Measurements from ENCODE around the gene PPIL4.

Gene PPIL4

DNA sequence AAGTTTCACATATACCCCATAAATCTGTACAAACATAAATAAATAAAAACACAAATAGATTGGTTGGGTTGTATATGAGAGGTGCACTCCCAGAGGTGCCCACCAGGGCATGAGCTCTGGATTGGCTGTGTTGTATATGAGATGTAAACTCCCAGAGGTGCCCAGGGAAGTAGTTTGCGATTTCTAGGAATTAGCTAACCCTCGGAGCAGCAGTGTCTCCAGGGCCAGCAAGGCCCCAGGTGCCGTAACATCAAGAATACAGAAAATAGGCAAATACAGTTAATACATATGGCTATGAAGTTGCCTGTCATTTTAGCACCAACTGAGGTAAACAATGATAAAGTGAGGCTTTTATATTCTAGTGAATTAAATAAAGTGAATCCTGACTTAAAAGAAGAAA, 14.9 kb upstream of the PPIL4 start:
- H3K27ac ChIP-seq = no peak overlapping the region
- TF ChIP-seq, protein P1, sequence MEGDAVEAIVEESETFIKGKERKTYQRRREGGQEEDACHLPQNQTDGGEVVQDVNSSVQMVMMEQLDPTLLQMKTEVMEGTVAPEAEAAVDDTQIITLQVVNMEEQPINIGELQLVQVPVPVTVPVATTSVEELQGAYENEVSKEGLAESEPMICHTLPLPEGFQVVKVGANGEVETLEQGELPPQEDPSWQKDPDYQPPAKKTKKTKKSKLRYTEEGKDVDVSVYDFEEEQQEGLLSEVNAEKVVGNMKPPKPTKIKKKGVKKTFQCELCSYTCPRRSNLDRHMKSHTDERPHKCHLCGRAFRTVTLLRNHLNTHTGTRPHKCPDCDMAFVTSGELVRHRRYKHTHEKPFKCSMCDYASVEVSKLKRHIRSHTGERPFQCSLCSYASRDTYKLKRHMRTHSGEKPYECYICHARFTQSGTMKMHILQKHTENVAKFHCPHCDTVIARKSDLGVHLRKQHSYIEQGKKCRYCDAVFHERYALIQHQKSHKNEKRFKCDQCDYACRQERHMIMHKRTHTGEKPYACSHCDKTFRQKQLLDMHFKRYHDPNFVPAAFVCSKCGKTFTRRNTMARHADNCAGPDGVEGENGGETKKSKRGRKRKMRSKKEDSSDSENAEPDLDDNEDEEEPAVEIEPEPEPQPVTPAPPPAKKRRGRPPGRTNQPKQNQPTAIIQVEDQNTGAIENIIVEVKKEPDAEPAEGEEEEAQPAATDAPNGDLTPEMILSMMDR (conservative IDR thresholded peaks at IDR 0.05) = peak; percentile 54
- no peak for TF ChIP-seq ZFX (IDR thresholded peaks at IDR 0.05)

DNA sequence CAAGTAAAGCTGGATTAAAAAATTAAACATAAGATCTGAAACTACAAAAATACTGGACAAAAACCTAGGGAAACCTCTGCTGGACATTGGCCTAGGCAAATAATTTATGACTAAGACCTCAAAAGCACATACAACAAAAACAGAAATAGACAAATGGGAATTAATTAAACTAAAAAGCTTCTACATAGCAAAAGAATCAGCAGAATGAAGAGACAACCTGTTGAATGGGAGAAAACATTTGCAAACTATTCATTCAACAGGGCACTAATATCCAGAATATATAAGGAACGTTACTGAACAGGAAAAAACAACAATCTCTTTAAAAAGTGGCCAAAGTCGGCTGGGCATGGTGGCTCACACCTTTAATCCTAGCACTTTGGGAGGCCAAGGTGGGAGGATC, 13.5 kb upstream of the PPIL4 start:
- TF ChIP-seq, protein P1 (conservative IDR thresholded peaks at IDR 0.05) = no peak
- no peak overlapping the region for H3K27ac ChIP-seq

DNA sequence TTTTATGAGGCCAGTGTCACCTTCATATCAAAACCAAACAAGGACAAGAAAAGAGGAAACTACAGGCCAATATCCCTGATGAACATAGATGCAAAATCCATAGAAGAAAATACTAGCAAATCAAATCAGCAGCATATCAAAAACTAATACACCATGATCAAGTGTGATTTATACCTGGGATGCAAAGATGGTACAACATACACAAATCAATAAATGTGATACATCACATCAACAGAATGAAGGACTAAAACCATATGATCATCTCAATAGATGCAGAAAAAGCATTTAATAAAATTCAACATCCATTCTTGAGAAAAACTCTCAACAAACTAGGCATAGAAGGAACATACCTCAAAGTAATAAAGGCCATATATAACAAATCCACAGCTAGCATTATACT, 12.2 kb upstream of the PPIL4 start:
- H3K27ac ChIP-seq = no peak overlapping the region
- TF ChIP-seq, protein P1 (conservative IDR thresholded peaks at IDR 0.05) = no peak
- no peak for TF ChIP-seq ZFX (IDR thresholded peaks at IDR 0.05)

DNA sequence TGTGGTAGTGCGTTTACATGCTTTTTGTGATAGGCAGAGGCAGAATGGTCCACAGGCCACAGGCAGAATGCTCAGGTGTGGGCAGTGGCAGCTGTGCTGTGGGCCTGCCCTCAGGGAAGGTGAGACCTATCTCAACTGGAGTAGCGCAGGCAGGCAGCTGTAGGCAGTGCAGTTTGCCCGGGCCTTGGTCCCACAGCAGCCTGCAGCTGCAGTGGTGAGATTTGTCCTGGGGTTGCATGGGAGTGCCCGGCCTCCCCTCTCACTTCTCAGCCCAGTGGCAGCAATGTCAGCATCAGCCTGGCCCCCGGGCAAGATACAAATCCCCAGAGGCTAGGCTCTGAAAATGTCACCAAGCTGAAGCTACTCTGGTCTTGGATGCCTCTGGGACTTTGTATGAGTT, 6.1 kb upstream of the PPIL4 start:
- H3K27ac ChIP-seq = no peak overlapping the region
- TF ChIP-seq ZFX (IDR thresholded peaks at IDR 0.05) = no peak
- TF ChIP-seq, protein P1 (conservative IDR thresholded peaks at IDR 0.05) = no peak

GRCh38 chr6:149545258-149545753, 537 bp downstream of the PPIL4 start:
- TF ChIP-seq, protein P1 (conservative IDR thresholded peaks at IDR 0.05) = no peak
- TF ChIP-seq ZFX (IDR thresholded peaks at IDR 0.05) = no peak
- H3K27ac ChIP-seq = peak overlapping the region; percentile 82

GRCh38 chr6:149544646-149545257, 1.1 kb downstream of the PPIL4 start:
- TF ChIP-seq ZFX (IDR thresholded peaks at IDR 0.05) = no peak
- peak overlapping the region; percentile 82 for H3K27ac ChIP-seq

DNA sequence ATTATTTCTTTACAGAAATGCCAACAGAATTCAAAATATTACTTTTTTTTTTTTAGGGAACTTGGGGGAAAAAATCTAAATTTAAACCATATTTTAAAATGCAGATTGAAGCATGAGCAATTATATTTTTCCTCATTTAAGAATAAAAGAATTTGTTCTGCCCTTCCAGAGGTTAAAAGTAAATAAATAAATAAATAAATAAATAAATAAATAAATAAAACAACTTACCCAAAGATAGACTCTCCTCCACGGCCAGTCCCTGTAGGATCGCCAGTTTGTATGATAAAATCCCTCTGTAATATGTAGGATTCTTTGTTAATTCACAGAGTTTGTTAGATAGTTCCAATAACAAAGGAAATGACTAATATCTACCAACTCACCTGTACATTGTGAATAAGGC, 4.7 kb downstream of the PPIL4 start:
- TF ChIP-seq, protein P1 (conservative IDR thresholded peaks at IDR 0.05) = no peak
- no peak for TF ChIP-seq ZFX (IDR thresholded peaks at IDR 0.05)

GRCh38 chr6:149534742-149535141, 11.1 kb downstream of the PPIL4 start:
- no peak for TF ChIP-seq ZFX (IDR thresholded peaks at IDR 0.05)
- TF ChIP-seq, protein P1 (conservative IDR thresholded peaks at IDR 0.05) = no peak
- no peak overlapping the region for H3K27ac ChIP-seq

More for the DNA sequence above, 4.7 kb downstream of the PPIL4 start:
- no peak overlapping the region for H3K27ac ChIP-seq

All from C4-2B (cell line).